Caco-2 (cell line): ENCODE data around the gene DEUP1. TPM values are rescaled to one million over a fixed set of nuclear protein-coding genes. Genes with fewer than 3 reads are reported as not detected.

Experiments used
- BruUV-seq: library from RNA; stranded (reverse); fragments of 400-500 nt; replicated peaks from 2 replicates; lab custom pipeline; 2021; lab: Mats Ljungman, UMichigan
- CTCF ChIA-PET: fragments of 300-600 bp; sonication (Branson Sonifier 250); formaldehyde crosslinking; loops from one replicate; lab custom pipeline; 2022; ENCODE audit warnings: antibody characterized with exemption; lab: Charles Lee
- POLR2A ChIA-PET: fragments of 300-600 bp; sonication (Branson Sonifier 250); formaldehyde crosslinking; loops from one replicate; lab custom pipeline; 2022; ENCODE audit warnings: antibody characterized with exemption; lab: Charles Lee
- DNase-seq, 2 experiments: peaks; one replicate each; pipeline versions ENCODE4 v3.0.0 to v3.0.0-alpha.2; 2020 to 2022
- H3K27me3 ChIP-seq: replicated peaks from 2 replicates; pipeline ENCODE4 v1.6.0; 2011; ENCODE audit warnings: low read length; ENCODE audit not compliant: control insufficient read depth, insufficient read depth
- H3K36me3 ChIP-seq: 2 replicates; pipeline ENCODE4 v1.5.1; 2011; ENCODE audit warnings: low read length; ENCODE audit not compliant: control insufficient read depth, insufficient read depth
- H3K4me1 ChIP-seq: fragments of 250-450 bp; sonication (Bioruptor Pico); 2 replicates; pipeline ENCODE4 v1.5.1; 2020; ENCODE audit warnings: mild to moderate bottlenecking
- H3K4me3 ChIP-seq: 2 replicates; pipeline ENCODE4 v1.5.1; 2011; ENCODE audit warnings: low read depth, mild to moderate bottlenecking, control low read depth, low read length
- H3K9me3 ChIP-seq: fragments of 250-450 bp; sonication (Bioruptor Pico); 2 replicates; pipeline ENCODE4 v1.5.1; 2020; ENCODE audit warnings: mild to moderate bottlenecking, moderate library complexity
- H3K27ac Mint-ChIP-seq: one replicate; pipeline ENCODE4 v1.8.0; 2022; ENCODE audit warnings: mixed read lengths; ENCODE audit not compliant: unreplicated experiment
- H3K27me3 Mint-ChIP-seq: one replicate; pipeline ENCODE4 v1.8.0; 2022; ENCODE audit warnings: mixed read lengths; ENCODE audit not compliant: insufficient read depth, unreplicated experiment
- H3K36me3 Mint-ChIP-seq: one replicate; pipeline ENCODE4 v1.8.0; 2022; ENCODE audit warnings: mild to moderate bottlenecking, mixed read lengths; ENCODE audit not compliant: insufficient read depth, unreplicated experiment
- H3K4me1 Mint-ChIP-seq: one replicate; pipeline ENCODE4 v1.8.0; 2022; ENCODE audit warnings: low read depth, mixed read lengths; ENCODE audit not compliant: unreplicated experiment
- H3K4me3 Mint-ChIP-seq: one replicate; pipeline ENCODE4 v1.8.0; 2022; ENCODE audit warnings: mild to moderate bottlenecking, moderate library complexity, mixed read lengths; ENCODE audit not compliant: unreplicated experiment
- H3K9me3 Mint-ChIP-seq: one replicate; pipeline ENCODE4 v1.8.0; 2022; ENCODE audit warnings: mixed read lengths; ENCODE audit not compliant: unreplicated experiment
- intact Hi-C: fragments of 100-400 bp; cut with micrococcal nuclease; formaldehyde crosslinking; loops from one replicate; pipeline ENCODE4 v1.10.0; 2022; ENCODE audit not compliant: unreplicated experiment
- total RNA-seq: library from RNA; stranded (reverse); gene quantifications from 2 replicates; pipeline ENCODE4 v1.2.3, GENCODE V29; 2022
- TF ChIP-seq, protein P1 (sequence below), 2 experiments: fragments of 200-600 bp in 1 of 2; IDR thresholded peaks; 1 replicate in 1 of 2; 2 replicates in 1 of 2; pipeline versions ENCODE4 v1.5.1 to v1.8.0; 2011 to 2022; ENCODE audit warnings: antibody characterized with exemption in 1 of 2, control low read depth in 1 of 2, inconsistent platforms in 1 of 2, low read depth in 1 of 2, low read length in 1 of 2, mild to moderate bottlenecking in 1 of 2, moderate library complexity in 1 of 2; ENCODE audit not compliant: insufficient read depth in 1 of 2, severe bottlenecking in 1 of 2, unreplicated experiment in 1 of 2

The DEUP1 gene
- total RNA-seq, 1 experiment from 2014 or later, result 0.25 TPM

DNA sequence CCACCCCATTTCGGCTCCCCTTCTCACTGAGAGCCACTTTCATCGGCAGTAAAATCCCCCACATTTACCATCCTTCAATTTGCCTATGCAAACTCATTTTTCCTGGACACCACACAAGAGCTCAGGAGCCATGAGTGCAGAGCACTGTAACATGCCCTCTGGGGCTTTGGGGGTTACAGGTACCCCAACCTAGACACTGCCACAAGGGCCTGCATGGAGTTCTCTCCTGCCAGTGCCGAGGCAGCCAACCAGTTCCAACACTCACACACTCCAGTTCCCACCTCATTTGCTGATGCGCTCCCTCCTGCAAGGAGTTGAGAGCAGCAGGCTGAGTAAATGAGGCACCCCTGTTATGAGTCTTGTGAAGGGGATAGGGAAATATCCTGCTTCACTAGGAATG, 136.5 kb downstream of the DEUP1 start:
- Mint-ChIP-seq H3K9me3 (no peaks in the 10 kb centered on the region), H3K27ac (no peak overlapping the region), H3K36me3 (no peaks in the 10 kb centered on the region), H3K27me3 (peaks cover 3% of the 10 kb centered on the region), H3K4me1 (no peaks in the 10 kb centered on the region), H3K4me3 (no peak overlapping the region)
- Histone ChIP-seq H3K4me1 (no peaks in the 10 kb centered on the region), H3K36me3 (no peaks in the 10 kb centered on the region), H3K4me3 (no peak overlapping the region), H3K9me3 (no peaks in the 10 kb centered on the region), H3K27me3 (peaks cover 1% of the 10 kb centered on the region; the same call in 1 of the 2 replicates)
- no TSS peak for BruUV-seq
- intact Hi-C loops, result no loop called here
- TF ChIP-seq, protein P1, sequence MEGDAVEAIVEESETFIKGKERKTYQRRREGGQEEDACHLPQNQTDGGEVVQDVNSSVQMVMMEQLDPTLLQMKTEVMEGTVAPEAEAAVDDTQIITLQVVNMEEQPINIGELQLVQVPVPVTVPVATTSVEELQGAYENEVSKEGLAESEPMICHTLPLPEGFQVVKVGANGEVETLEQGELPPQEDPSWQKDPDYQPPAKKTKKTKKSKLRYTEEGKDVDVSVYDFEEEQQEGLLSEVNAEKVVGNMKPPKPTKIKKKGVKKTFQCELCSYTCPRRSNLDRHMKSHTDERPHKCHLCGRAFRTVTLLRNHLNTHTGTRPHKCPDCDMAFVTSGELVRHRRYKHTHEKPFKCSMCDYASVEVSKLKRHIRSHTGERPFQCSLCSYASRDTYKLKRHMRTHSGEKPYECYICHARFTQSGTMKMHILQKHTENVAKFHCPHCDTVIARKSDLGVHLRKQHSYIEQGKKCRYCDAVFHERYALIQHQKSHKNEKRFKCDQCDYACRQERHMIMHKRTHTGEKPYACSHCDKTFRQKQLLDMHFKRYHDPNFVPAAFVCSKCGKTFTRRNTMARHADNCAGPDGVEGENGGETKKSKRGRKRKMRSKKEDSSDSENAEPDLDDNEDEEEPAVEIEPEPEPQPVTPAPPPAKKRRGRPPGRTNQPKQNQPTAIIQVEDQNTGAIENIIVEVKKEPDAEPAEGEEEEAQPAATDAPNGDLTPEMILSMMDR (IDR thresholded peaks at IDR 0.05; ENCODE audit: insufficient read depth in 1 of 2, low read depth in 1 of 2, low read length in 1 of 2, severe bottlenecking in 1 of 2, unreplicated experiment in 1 of 2), result no peak
- ChIA-PET POLR2A (no interaction called here), CTCF (no interaction called here)
- no peak for DNase-seq

DNA sequence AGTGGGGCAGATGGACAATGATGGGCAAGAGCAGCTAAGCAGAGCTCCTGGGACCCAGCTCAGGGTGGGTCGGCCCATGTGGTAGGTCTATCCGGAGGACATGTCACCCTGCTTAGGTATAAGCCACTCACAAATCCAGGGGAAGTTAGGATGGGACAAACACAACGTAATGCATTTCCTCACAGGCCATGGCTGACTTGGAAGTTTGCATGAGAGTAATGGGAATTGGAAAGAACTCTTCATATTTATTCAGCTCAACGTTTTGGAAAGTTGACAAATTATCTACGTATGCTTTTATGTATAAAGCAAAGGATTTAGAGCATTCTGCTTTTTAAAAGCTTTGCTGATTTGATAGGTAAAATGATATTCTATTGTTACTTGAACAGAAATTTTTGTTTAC, 137.7 kb downstream of the DEUP1 start:
- Mint-ChIP-seq H3K4me1 (no peaks in the 10 kb centered on the region), H3K9me3 (no peaks in the 10 kb centered on the region), H3K36me3 (no peaks in the 10 kb centered on the region), H3K4me3 (no peak overlapping the region), H3K27me3 (peaks cover 3% of the 10 kb centered on the region), H3K27ac (no peak overlapping the region)
- H3K27me3 ChIP-seq, result peaks cover 1% of the 10 kb centered on the region; the same call in 1 of the 2 replicates
- intact Hi-C loops, result no loop called here
- H3K4me1 ChIP-seq, result no peaks in the 10 kb centered on the region
- DNase-seq, result no peak
- TF ChIP-seq, protein P1 (IDR thresholded peaks at IDR 0.05; ENCODE audit: insufficient read depth in 1 of 2, low read depth in 1 of 2, low read length in 1 of 2, severe bottlenecking in 1 of 2, unreplicated experiment in 1 of 2), result no peak
- no TSS peak for BruUV-seq
- CTCF ChIA-PET, result interaction anchor here (0.7 kb wide), 1 partner anchor 1199 kb away, joined by 3 read pairs; no protein-coding TSS in a partner anchor
- POLR2A ChIA-PET, result interaction anchor here (0.6 kb wide), 1 partner anchor 683 kb away, joined by 3 read pairs; no protein-coding TSS in a partner anchor
- no peak overlapping the region for H3K4me3 ChIP-seq
- no peaks in the 10 kb centered on the region for H3K9me3 ChIP-seq
- H3K36me3 ChIP-seq, result no peaks in the 10 kb centered on the region

DNA sequence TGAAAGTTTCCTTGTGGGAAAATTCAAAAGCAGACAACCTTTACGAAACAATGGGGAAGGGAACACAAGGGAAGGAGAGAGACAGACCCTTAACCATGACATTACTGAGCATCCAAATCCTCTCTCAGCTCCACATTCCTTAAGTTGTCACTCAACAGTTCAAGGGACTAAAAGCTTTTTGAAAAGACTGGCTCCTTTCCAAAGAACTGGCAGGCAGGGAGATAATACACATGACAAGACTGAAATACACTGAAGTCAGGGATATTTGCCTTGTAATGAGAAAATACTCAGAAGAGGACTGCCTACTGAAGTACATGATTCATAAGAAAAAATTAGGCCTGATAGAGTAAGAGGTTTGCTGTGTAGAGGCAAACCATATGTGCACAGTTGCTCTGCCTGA, 143.6 kb downstream of the DEUP1 start:
- CTCF ChIA-PET, result no interaction called here
- Mint-ChIP-seq H3K36me3 (no peaks in the 10 kb centered on the region), H3K27me3 (peaks cover 3% of the 10 kb centered on the region), H3K27ac (no peak overlapping the region), H3K4me3 (no peak overlapping the region), H3K9me3 (no peaks in the 10 kb centered on the region), H3K4me1 (peaks cover 9% of the 10 kb centered on the region)
- no peak for DNase-seq
- intact Hi-C loops, result no loop called here
- no TSS peak for BruUV-seq
- TF ChIP-seq, protein P1 (IDR thresholded peaks at IDR 0.05; ENCODE audit: insufficient read depth in 1 of 2, low read depth in 1 of 2, low read length in 1 of 2, severe bottlenecking in 1 of 2, unreplicated experiment in 1 of 2), result no peak
- Histone ChIP-seq H3K9me3 (no peaks in the 10 kb centered on the region), H3K4me1 (no peaks in the 10 kb centered on the region), H3K27me3 (no peaks in the 10 kb centered on the region), H3K36me3 (no peaks in the 10 kb centered on the region), H3K4me3 (no peak overlapping the region)
- POLR2A ChIA-PET, result no interaction called here
